Endodermal cell (in vitro differentiated cells): ENCODE data around the gene ELFN1. TPM values are rescaled to one million over a fixed set of nuclear protein-coding genes. Genes with fewer than 3 reads are reported as not detected.

Experiments used
- DNase-seq: peaks from one replicate; pipeline ENCODE4 v3.0.0-alpha.2; 2017
- H3K27ac ChIP-seq: 2 replicates; pipeline ENCODE4 v1.5.1; 2013; ENCODE audit warnings: mild to moderate bottlenecking, low read depth, low read length, moderate library complexity
- H3K27me3 ChIP-seq: 2 replicates; pipeline ENCODE4 v1.6.1; 2013; ENCODE audit warnings: mild to moderate bottlenecking, low read length, moderate library complexity; ENCODE audit not compliant: insufficient read depth, control insufficient read depth, poor library complexity, severe bottlenecking
- H3K36me3 ChIP-seq: 2 replicates; pipeline ENCODE4 v1.7.0; 2013; ENCODE audit warnings: mild to moderate bottlenecking, low read length, moderate library complexity; ENCODE audit not compliant: control insufficient read depth, insufficient read depth
- H3K4me1 ChIP-seq: one replicate; pipeline ENCODE4 v1.7.0; 2013; ENCODE audit warnings: low read length; ENCODE audit not compliant: control insufficient read depth, insufficient read depth
- H3K4me3 ChIP-seq: 2 replicates; pipeline ENCODE4 v1.5.1; 2013; ENCODE audit warnings: mild to moderate bottlenecking, low read length, moderate library complexity
- H3K9ac ChIP-seq: 2 replicates; pipeline ENCODE4 v1.6.1; 2013; ENCODE audit warnings: mild to moderate bottlenecking, low read length, moderate library complexity; ENCODE audit not compliant: poor library complexity, severe bottlenecking; ENCODE audit errors: extremely low read depth
- H3K9me3 ChIP-seq: 2 replicates; pipeline ENCODE4 v1.6.1; 2013; ENCODE audit warnings: mild to moderate bottlenecking, low read length, moderate library complexity; ENCODE audit not compliant: control insufficient read depth
- H3K27ac Mint-ChIP-seq: 2 replicates; pipeline ENCODE4 v1.8.0; 2020; ENCODE audit warnings: mixed read lengths
- H3K27me3 Mint-ChIP-seq: 2 replicates; pipeline ENCODE4 v1.8.0; 2021; ENCODE audit warnings: mild to moderate bottlenecking, mixed read lengths; ENCODE audit not compliant: insufficient read depth
- H3K36me3 Mint-ChIP-seq: 2 replicates; pipeline ENCODE4 v1.8.0; 2020; ENCODE audit warnings: low read depth, mixed read lengths
- H3K4me1 Mint-ChIP-seq: 2 replicates; pipeline ENCODE4 v1.8.0; 2020; ENCODE audit warnings: mixed read lengths
- H3K4me3 Mint-ChIP-seq: 2 replicates; pipeline ENCODE4 v1.8.0; 2020; ENCODE audit warnings: mild to moderate bottlenecking, moderate library complexity, mixed read lengths
- H3K9me3 Mint-ChIP-seq: 2 replicates; pipeline ENCODE4 v1.8.0; 2020; ENCODE audit warnings: mild to moderate bottlenecking, mixed read lengths
- CTCF ChIP-seq: fragments of 200-600 bp; sonication (generic); conservative IDR thresholded peaks from 2 replicates; pipeline ENCODE4 v1.5.0; 2021; ENCODE audit warnings: antibody characterized with exemption, mild to moderate bottlenecking
- WGBS, 2 experiments: methylation state at CpG; one replicate each; pipeline versions ENCODE4 v1.1.5 to v1.1.7; 2013; ENCODE audit warnings: missing lambda C conversion rate in 2 of 2, mixed read lengths in 1 of 2; ENCODE audit not compliant: insufficient coverage in 1 of 2, insufficient read length in 1 of 2; 5-methylcytosine and 5-hydroxymethylcytosine counted together
- total RNA-seq, 2 donors: library from RNA; stranded (reverse); fragmentation: NEBNext Ultra II Directional in 1 of 2; extraction: Animal tissue kit (Norgen Biotek cat#: 25700) in 1 of 2; gene quantifications; 2 replicates in 1 of 2; 3 replicates in 1 of 2; pipeline ENCODE4 v1.2.1, GENCODE V29; 2021

The ELFN1 gene
- total RNA-seq, 2 donors from 2014 or later, result 2.1 to 5.0 TPM

GRCh38 chr7:1704811-1705738, 35.0 kb downstream of the ELFN1 start:
- DNase-seq, result peak; percentile 51
- TF ChIP-seq CTCF, result no peak
- no peaks in the 10 kb centered on the region for H3K4me1 ChIP-seq
- no peak overlapping the region for H3K9ac ChIP-seq
- peaks cover 25% of the 10 kb centered on the region for H3K27me3 Mint-ChIP-seq
- peaks cover 39% of the 10 kb centered on the region for H3K9me3 Mint-ChIP-seq
- H3K36me3 ChIP-seq, result no peaks in the 10 kb centered on the region
- H3K27ac Mint-ChIP-seq, result no peak overlapping the region
- no peak overlapping the region for H3K27ac ChIP-seq
- 71 to 81% methylated on average over 4 to 25 of the region's 26 CpGs for WGBS, 2 experiments
- H3K36me3 Mint-ChIP-seq, result peaks cover 20% of the 10 kb centered on the region
- no peak overlapping the region for H3K4me3 Mint-ChIP-seq
- H3K27me3 ChIP-seq, result no peaks in the 10 kb centered on the region
- H3K4me3 ChIP-seq, result no peak overlapping the region
- peaks cover 2% of the 10 kb centered on the region for H3K4me1 Mint-ChIP-seq
- H3K9me3 ChIP-seq, result peaks cover 23% of the 10 kb centered on the region

- Histone ChIP-seq H3K27ac (no peak overlapping the region), H3K4me1 (no peaks in the 10 kb centered on the region), H3K27me3 (no peaks in the 10 kb centered on the region), H3K36me3 (no peaks in the 10 kb centered on the region), H3K9ac (no peak overlapping the region), H3K4me3 (no peak overlapping the region), H3K9me3 (peaks cover 25% of the 10 kb centered on the region)
- H3K27ac Mint-ChIP-seq, result no peak overlapping the region
- no peak overlapping the region for H3K4me3 Mint-ChIP-seq
- peaks cover 23% of the 10 kb centered on the region for H3K36me3 Mint-ChIP-seq
- peaks cover 38% of the 10 kb centered on the region for H3K9me3 Mint-ChIP-seq
- WGBS, 2 experiments, result 85 to 95% methylated on average over 9 to 13 of the region's 13 CpGs
- H3K4me1 Mint-ChIP-seq, result peaks cover 2% of the 10 kb centered on the region
- no peak for DNase-seq
- no peak for TF ChIP-seq CTCF
- H3K27me3 Mint-ChIP-seq, result peaks cover 25% of the 10 kb centered on the region
These were observed 35.8 kb downstream of the ELFN1 start for GRCh38 chr7:1705856-1706255.

GRCh38 chr7:1706381-1706720, 36.3 kb downstream of the ELFN1 start:
- no peak for DNase-seq
- Histone ChIP-seq H3K27ac (no peak overlapping the region), H3K9me3 (peaks cover 25% of the 10 kb centered on the region), H3K4me3 (no peak overlapping the region), H3K36me3 (no peaks in the 10 kb centered on the region), H3K9ac (no peak overlapping the region), H3K27me3 (no peaks in the 10 kb centered on the region), H3K4me1 (no peaks in the 10 kb centered on the region)
- Mint-ChIP-seq H3K4me1 (peaks cover 2% of the 10 kb centered on the region), H3K27me3 (peaks cover 24% of the 10 kb centered on the region), H3K9me3 (peaks cover 34% of the 10 kb centered on the region), H3K27ac (no peak overlapping the region), H3K36me3 (peaks cover 23% of the 10 kb centered on the region), H3K4me3 (no peak overlapping the region)
- WGBS, 2 experiments, result 82% methylated on average over 5 of the region's 5 CpGs; no CpG with 5 or more reads in 1 of the 2 experiments
- TF ChIP-seq CTCF, result no peak
